HG03469 (cell line): Measurements from ENCODE around the gene COX18.

Source experiments
- ATAC-seq: cut with Tn5 transposase; IDR thresholded peaks from one replicate; pipeline ENCODE4 v1.9.1; 2021; ENCODE audit warnings: mild to moderate bottlenecking, moderate library complexity, moderate number of reproducible peaks; ENCODE audit not compliant: unreplicated experiment

COX18 gene, protein sequence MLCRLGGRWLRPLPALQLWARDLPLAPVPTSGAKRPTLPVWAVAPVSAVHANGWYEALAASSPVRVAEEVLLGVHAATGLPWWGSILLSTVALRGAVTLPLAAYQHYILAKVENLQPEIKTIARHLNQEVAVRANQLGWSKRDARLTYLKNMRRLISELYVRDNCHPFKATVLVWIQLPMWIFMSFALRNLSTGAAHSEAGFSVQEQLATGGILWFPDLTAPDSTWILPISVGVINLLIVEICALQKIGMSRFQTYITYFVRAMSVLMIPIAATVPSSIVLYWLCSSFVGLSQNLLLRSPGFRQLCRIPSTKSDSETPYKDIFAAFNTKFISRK

GRCh38 chr4:73069338-73070073 is at the start of gene COX18:
TSS of gene COX18 (minus strand) at chr4:73069716. CDS start at chr4:73069649, 67 bp downstream.
- ATAC-seq, result peak; percentile 75

GRCh38 chr4:73109493-73109892 is 40.0 kb upstream of the COX18 start:
- ATAC-seq, result no peak

- no peak for ATAC-seq
These were observed 35.2 kb upstream of the COX18 start for GRCh38 chr4:73104695-73105094.

- ATAC-seq, result no peak
These were observed 34.4 kb upstream of the COX18 start for GRCh38 chr4:73103799-73104503.

GRCh38 chr4:73099143-73099542 is 29.6 kb upstream of the COX18 start:
- no peak for ATAC-seq

GRCh38 chr4:73098713-73099112 is 29.2 kb upstream of the COX18 start:
- ATAC-seq, result no peak

DNA sequence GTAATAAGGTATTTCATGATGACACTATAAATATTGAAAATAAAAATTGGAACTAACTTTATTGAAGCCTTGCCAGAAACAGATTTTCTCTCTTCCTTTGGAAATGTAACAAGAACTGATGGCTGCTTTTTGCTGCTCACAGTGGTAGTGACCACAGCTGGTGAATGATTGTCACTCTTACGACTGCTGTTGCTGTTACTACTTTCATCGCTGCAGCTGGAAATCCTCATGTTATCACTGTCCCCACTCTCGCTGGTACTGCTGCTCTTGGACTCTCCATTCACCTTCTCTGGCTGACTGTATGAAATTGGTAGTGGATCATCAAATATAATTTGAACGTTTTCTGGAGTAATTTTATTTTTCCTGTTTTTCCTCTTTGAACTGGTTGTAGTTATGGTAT is 28.5 kb upstream of the COX18 start:
- no peak for ATAC-seq

DNA sequence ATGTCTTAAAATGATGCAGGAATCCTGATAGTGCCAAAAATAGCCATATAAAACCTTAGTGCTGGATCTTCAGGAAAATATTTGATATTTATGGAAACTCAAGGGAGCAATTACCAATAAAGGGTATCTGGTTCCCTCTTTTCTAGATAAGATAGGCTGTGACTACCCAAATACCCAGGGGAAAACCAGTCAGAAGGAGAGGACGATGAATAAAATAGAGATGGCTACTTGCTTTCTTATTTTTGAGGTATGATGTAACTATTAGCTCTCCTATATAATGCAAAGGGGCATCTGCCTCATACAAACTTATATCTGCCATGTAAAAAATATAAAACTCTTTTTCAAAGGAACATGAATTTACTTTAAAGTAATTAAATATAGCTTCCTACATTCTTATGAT is 23.4 kb upstream of the COX18 start:
- no peak for ATAC-seq

GRCh38 chr4:73090738-73091137 is 21.2 kb upstream of the COX18 start:
- no peak for ATAC-seq

GRCh38 chr4:73087871-73088270 is 18.4 kb upstream of the COX18 start:
- no peak for ATAC-seq

- no peak for ATAC-seq
These were observed 16.8 kb upstream of the COX18 start for GRCh38 chr4:73086095-73086868.

GRCh38 chr4:73080789-73081188 is 11.3 kb upstream of the COX18 start:
- no peak for ATAC-seq

DNA sequence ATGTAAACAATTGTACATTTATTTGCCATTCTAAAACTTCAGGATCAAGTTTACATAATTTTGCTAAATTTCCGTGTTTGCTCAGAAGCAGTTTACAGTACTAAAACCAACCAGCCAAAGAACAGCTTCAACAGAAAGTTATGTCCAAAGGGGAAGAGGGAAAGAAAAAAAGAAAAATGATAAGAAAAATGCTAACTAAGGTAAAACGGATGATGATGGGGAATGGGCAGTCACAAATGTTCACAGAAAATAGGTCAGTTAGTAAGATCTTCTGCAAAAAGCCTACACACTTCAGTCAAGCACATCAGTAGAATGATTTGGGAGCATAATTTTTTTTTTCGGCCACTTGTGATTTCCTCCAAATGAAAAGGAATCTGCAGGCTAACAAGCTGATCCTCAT is 6.3 kb upstream of the COX18 start:
- no peak for ATAC-seq

- ATAC-seq, result peak; percentile 0
These were observed 516 bp upstream of the COX18 start for GRCh38 chr4:73070074-73070390.

DNA sequence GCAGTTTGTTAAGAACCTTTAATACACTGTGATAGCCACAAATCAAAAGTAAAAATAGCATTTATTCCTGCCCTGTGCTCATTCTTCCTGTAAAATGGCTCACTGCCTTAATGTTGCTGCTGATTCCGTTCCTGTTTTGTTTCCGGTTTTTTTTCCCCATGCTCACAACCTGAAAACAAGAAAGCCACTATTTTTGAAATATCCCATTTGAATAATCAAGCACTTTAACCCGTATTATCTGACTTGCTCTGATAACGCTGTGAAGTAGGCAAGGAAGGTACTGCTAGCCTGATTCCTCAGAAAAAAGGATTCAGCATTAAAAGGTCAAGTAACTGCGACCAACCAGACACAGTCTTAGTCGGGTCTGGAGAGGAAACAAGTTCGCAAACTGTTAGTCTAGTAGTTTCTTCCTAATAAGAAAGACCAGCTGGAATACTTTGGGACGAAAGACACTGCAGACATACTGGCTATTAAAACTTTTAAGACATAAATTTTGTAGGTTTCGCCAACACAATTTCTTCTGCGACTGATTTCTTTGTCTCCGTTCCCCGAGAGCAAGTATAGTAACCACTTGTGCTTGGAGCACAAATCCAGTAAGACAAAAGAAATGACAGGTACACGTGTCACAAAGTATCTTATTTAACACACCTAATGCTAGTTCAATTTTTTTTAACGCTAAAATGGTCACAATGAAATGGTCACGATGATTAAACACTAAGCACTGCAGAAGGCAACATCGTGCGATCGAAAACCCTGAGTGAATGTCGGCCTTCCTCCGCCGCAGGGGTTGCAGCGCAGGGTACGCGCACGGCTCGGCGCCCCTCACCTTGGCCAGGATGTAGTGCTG is 802 bp downstream of the COX18 start:
- peak; percentile 0 for ATAC-seq

DNA sequence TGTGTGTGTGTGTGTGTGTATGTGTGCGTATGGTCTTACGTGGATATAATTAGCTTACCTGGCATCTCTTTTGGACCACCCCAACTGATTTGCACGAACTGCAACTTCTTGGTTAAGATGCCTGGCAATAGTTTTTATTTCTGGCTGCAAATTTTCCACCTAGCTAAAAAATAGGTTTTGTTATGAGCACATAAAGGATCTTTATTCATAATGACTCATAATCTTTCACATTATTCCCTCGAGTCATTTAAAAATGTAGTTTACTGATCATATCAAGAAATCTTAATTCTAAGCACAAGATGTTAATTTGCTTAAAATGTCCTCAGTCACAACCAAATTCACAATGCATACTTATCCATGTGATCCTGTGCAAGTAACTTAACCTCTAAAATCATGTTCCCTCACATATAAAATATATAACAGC is 1.5 kb downstream of the COX18 start:
- ATAC-seq, result no peak

GRCh38 chr4:73066928-73067327 is 2.6 kb downstream of the COX18 start:
- no peak for ATAC-seq

DNA sequence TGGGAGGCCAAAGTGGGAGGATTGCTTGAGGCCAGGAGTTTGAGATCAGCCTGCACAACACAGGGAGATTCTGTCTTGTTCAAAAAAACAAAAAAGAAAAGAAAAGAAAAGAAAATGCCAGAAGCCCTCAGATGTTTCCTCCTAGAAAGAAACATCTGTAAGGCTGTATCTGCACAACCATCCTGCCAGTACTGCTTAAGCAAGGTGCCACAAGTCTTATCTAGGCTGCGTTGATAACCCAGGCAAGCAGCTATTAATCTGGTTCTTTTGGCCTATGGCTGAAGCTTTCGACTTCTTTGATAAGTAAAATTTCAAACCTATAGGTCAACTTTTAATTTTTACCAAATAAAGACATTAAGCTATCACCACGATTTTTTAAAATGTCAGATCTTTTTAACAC is 3.1 kb downstream of the COX18 start:
- ATAC-seq, result no peak

DNA sequence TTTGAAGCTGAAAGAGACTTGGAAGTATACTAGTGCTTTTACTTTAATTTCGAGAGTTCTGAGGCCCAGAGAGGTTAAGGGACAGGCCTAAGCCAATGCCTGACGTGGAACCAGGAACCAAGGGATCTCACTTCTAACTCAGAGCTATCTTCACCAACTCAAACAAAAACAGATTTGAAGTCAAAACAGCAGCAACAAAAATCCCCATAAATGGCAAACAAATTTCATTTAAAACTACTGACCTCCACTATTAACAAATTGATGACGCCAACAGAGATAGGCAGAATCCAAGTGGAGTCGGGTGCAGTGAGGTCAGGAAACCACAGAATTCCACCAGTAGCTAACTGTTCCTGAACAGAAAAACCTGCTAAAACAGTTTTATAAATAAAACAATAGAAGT is 5.0 kb downstream of the COX18 start:
- no peak for ATAC-seq

DNA sequence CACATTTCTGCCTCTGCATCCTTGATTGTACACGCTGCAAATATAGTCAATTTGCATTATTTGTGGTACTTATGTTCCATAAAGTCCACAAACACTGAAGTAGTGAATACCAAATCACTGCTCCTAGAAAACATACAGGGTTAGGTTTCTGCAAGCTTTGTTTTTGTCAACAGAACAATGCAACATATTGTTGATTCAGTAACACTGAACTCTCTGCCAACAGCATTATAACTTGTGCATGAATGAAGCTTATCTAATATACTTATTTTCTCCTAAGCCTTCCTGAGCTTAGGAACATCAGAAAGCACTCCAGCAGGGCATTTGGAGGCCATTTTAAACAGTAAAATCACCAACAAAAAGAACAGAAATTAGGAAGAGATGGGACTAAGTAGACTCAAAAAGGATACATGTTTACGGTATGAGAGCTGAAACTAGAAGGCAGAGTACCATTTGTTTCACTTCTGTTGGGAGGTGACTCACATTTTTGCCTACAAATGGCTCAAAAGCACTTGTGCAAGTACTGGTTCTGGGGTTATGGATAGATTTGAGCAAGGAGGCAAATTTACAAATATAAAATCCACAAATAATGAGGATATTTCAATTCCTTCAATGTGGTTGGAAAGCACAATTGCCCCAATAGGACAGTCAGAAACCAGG is 14.1 kb downstream of the COX18 start:
- peak; percentile 72 for ATAC-seq
